HepG2 (cell line): ENCODE data around the gene ZNF652. TPM values are rescaled to one million over a fixed set of nuclear protein-coding genes. Genes with fewer than 3 reads are reported as not detected.

ENCODE experiments used
- NRL ChIP-seq: sonication (generic); formaldehyde crosslinking; IDR thresholded peaks from 2 replicates; pipeline ENCODE4 v1.5.0; 2020; ENCODE audit warnings: missing genetic modification reagents, mild to moderate bottlenecking, moderate library complexity, borderline replicate concordance
- ZNF136 ChIP-seq: sonication (generic); formaldehyde crosslinking; IDR thresholded peaks from 2 replicates; pipeline ENCODE4 v1.8.1; 2022; ENCODE audit warnings: low read depth, mild to moderate bottlenecking, moderate library complexity, missing genetic modification reagents
- ZNF333 ChIP-seq: sonication (generic); formaldehyde crosslinking; IDR thresholded peaks from 2 replicates; pipeline ENCODE4 v1.4.0; 2020; ENCODE audit warnings: mild to moderate bottlenecking, missing genetic modification reagents, borderline replicate concordance
- ZNF563 ChIP-seq: sonication (generic); formaldehyde crosslinking; IDR thresholded peaks from 2 replicates; pipeline ENCODE4 v1.8.0; 2022; ENCODE audit warnings: mild to moderate bottlenecking, moderate library complexity, missing genetic modification reagents
- ZNF629 ChIP-seq: sonication (generic); formaldehyde crosslinking; conservative IDR thresholded peaks from 2 replicates; pipeline ENCODE4 v1.5.0; 2020; ENCODE audit warnings: missing genetic modification reagents
- ZNF713 ChIP-seq: sonication (generic); formaldehyde crosslinking; IDR thresholded peaks from 2 replicates; pipeline ENCODE4 v1.4.0; 2020; ENCODE audit warnings: mild to moderate bottlenecking, missing genetic modification reagents
- polyA plus RNA-seq, 8 experiments: library from polyadenylated mRNA; depleted of rRNA in 3 of 8; stranded (reverse) in 7 of 8; unstranded in 1 of 8; fragments of >200 nt; fragmentation: Illumina TruSeq in 4 of 8; extraction: Trizol in 4 of 8; gene quantifications; 2 replicates each; pipeline versions ENCODE4 v1.2.1 to v1.2.3, GENCODE V29; 2011 to 2016; ENCODE audit warnings: low read depth in 4 of 8, missing spikeins in 1 of 8, mixed read lengths in 1 of 8; ENCODE audit not compliant: insufficient read depth in 1 of 8
- total RNA-seq, 5 experiments: library from RNA; depleted of rRNA; stranded (reverse); fragments of >200 nt; fragmentation: Illumina TruSeq; extraction: Trizol; gene quantifications; 2 replicates each; pipeline ENCODE4 v1.2.3, GENCODE V29; 2016; ENCODE audit warnings: low read depth in 1 of 5
- TF ChIP-seq, protein P1 (sequence below): sonication (generic); formaldehyde crosslinking; IDR thresholded peaks from 2 replicates; pipeline ENCODE4 v1.4.0; 2020; ENCODE audit warnings: missing genetic modification reagents
- TF ChIP-seq, protein P2 (sequence below): sonication (generic); formaldehyde crosslinking; IDR thresholded peaks from 2 replicates; pipeline ENCODE4 v1.8.0; 2022; ENCODE audit warnings: mild to moderate bottlenecking, missing genetic modification reagents, moderate library complexity
- TF ChIP-seq, protein P3 (sequence below): IDR thresholded peaks from 2 replicates; pipeline ENCODE4 v1.6.1; 2016; ENCODE audit warnings: low read depth, control low read depth
- TF ChIP-seq, protein P4 (sequence below): sonication (generic); formaldehyde crosslinking; IDR thresholded peaks from 2 replicates; pipeline ENCODE4 v1.4.0; 2020; ENCODE audit warnings: mild to moderate bottlenecking, missing genetic modification reagents
- TF ChIP-seq, protein P5 (sequence below): sonication (generic); formaldehyde crosslinking; IDR thresholded peaks from 2 replicates; pipeline ENCODE4 v1.4.0; 2020; ENCODE audit warnings: missing genetic modification reagents
- TF ChIP-seq, protein P6 (sequence below): sonication (generic); formaldehyde crosslinking; IDR thresholded peaks from 2 replicates; pipeline ENCODE4 v1.4.0; 2020; ENCODE audit warnings: missing genetic modification reagents, borderline replicate concordance
- TF ChIP-seq, protein P7 (sequence below): sonication (generic); formaldehyde crosslinking; IDR thresholded peaks from 2 replicates; pipeline ENCODE4 v1.8.0; 2023; ENCODE audit warnings: mild to moderate bottlenecking, missing genetic modification reagents
- TF ChIP-seq, protein P8 (sequence below): sonication (generic); formaldehyde crosslinking; IDR thresholded peaks from 2 replicates; pipeline ENCODE4 v1.4.0; 2020; ENCODE audit warnings: mild to moderate bottlenecking, missing genetic modification reagents

ZNF652 gene
- total and polyA plus RNA-seq, 2 of the 13 experiments (the other 11 are each of a cell fraction or from before 2014, with no cell fraction given), result 16.2 to 30.2 TPM

DNA sequence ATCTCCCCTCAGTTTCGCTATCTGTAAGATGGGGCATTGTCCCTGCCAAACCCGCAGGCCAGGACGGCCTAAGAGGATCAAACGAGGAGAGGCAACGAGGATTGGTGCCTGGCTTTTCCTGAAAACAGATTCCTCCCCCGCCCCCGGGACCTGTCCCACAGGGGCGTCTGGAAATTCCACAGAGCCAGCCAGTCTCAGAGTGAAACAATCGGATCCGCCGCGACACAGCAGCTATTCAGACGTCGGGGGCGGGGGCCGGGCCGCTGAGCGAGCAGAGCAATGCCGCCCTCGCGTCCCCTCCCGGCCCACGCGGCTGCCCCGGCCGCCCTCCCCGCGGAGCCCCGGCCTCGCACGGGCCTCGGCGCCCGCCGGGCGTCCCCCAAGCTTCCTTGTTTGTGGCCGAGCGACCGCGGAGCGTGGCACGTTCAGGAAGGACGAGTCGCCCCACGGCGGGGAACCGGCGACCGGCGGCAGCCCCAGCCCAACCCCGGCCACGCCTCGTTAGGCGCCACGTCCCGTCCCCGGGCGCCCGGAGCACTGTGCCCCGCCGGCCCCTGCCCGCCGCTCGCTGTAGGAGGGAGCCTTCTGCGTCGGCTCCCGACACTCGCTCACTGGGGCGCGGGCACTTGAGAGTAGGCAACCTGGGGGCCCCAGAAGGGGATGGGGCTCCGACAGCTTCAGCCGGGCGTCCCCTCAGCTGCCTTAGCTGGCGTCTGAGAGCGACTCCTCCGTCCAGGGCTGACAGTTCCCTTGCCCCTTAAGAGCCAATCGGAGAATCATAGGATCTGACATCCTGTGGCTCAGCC is 101.8 kb downstream of the ZNF652 start (continued):
- TF ChIP-seq, protein P1, sequence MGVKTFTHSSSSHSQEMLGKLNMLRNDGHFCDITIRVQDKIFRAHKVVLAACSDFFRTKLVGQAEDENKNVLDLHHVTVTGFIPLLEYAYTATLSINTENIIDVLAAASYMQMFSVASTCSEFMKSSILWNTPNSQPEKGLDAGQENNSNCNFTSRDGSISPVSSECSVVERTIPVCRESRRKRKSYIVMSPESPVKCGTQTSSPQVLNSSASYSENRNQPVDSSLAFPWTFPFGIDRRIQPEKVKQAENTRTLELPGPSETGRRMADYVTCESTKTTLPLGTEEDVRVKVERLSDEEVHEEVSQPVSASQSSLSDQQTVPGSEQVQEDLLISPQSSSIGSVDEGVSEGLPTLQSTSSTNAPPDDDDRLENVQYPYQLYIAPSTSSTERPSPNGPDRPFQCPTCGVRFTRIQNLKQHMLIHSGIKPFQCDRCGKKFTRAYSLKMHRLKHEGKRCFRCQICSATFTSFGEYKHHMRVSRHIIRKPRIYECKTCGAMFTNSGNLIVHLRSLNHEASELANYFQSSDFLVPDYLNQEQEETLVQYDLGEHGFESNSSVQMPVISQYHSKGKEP (CRISPR knock-in tag), result no peak
- TF ChIP-seq, protein P2, sequence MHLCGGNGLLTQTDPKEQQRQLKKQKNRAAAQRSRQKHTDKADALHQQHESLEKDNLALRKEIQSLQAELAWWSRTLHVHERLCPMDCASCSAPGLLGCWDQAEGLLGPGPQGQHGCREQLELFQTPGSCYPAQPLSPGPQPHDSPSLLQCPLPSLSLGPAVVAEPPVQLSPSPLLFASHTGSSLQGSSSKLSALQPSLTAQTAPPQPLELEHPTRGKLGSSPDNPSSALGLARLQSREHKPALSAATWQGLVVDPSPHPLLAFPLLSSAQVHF (CRISPR knock-in tag), result no peak
- TF ChIP-seq ZNF629 (CRISPR knock-in tag) (peak; percentile 98), NRL (CRISPR knock-in tag) (peak; percentile 8; the same call in 1 of the 2 replicates), ZNF136 (CRISPR knock-in tag) (no peak), ZNF563 (CRISPR knock-in tag) (0 out of 2 replicates have a peak, but pooled peaks have one; percentile 24), ZNF333 (CRISPR knock-in tag) (no peak), ZNF713 (no peak)
- TF ChIP-seq, protein P3, sequence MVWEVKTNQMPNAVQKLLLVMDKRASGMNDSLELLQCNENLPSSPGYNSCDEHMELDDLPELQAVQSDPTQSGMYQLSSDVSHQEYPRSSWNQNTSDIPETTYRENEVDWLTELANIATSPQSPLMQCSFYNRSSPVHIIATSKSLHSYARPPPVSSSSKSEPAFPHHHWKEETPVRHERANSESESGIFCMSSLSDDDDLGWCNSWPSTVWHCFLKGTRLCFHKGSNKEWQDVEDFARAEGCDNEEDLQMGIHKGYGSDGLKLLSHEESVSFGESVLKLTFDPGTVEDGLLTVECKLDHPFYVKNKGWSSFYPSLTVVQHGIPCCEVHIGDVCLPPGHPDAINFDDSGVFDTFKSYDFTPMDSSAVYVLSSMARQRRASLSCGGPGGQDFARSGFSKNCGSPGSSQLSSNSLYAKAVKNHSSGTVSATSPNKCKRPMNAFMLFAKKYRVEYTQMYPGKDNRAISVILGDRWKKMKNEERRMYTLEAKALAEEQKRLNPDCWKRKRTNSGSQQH (CRISPR knock-in tag), result 0 out of 2 replicates have a peak, but pooled peaks have one; percentile 41
- TF ChIP-seq, protein P4, sequence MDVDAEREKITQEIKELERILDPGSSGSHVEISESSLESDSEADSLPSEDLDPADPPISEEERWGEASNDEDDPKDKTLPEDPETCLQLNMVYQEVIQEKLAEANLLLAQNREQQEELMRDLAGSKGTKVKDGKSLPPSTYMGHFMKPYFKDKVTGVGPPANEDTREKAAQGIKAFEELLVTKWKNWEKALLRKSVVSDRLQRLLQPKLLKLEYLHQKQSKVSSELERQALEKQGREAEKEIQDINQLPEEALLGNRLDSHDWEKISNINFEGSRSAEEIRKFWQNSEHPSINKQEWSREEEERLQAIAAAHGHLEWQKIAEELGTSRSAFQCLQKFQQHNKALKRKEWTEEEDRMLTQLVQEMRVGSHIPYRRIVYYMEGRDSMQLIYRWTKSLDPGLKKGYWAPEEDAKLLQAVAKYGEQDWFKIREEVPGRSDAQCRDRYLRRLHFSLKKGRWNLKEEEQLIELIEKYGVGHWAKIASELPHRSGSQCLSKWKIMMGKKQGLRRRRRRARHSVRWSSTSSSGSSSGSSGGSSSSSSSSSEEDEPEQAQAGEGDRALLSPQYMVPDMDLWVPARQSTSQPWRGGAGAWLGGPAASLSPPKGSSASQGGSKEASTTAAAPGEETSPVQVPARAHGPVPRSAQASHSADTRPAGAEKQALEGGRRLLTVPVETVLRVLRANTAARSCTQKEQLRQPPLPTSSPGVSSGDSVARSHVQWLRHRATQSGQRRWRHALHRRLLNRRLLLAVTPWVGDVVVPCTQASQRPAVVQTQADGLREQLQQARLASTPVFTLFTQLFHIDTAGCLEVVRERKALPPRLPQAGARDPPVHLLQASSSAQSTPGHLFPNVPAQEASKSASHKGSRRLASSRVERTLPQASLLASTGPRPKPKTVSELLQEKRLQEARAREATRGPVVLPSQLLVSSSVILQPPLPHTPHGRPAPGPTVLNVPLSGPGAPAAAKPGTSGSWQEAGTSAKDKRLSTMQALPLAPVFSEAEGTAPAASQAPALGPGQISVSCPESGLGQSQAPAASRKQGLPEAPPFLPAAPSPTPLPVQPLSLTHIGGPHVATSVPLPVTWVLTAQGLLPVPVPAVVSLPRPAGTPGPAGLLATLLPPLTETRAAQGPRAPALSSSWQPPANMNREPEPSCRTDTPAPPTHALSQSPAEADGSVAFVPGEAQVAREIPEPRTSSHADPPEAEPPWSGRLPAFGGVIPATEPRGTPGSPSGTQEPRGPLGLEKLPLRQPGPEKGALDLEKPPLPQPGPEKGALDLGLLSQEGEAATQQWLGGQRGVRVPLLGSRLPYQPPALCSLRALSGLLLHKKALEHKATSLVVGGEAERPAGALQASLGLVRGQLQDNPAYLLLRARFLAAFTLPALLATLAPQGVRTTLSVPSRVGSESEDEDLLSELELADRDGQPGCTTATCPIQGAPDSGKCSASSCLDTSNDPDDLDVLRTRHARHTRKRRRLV (CRISPR knock-in tag), result no peak
- TF ChIP-seq, protein P5, sequence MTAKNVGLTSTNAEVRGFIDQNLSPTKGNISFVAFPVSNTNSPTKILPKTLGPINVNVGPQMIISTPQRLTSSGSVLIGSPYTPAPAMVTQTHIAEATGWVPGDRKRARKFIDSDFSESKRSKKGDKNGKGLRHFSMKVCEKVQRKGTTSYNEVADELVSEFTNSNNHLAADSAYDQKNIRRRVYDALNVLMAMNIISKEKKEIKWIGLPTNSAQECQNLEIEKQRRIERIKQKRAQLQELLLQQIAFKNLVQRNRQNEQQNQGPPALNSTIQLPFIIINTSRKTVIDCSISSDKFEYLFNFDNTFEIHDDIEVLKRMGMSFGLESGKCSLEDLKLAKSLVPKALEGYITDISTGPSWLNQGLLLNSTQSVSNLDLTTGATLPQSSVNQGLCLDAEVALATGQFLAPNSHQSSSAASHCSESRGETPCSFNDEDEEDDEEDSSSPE (CRISPR knock-in tag), result 0 out of 2 replicates have a peak, but pooled peaks have one; percentile 25
- TF ChIP-seq, protein P6, sequence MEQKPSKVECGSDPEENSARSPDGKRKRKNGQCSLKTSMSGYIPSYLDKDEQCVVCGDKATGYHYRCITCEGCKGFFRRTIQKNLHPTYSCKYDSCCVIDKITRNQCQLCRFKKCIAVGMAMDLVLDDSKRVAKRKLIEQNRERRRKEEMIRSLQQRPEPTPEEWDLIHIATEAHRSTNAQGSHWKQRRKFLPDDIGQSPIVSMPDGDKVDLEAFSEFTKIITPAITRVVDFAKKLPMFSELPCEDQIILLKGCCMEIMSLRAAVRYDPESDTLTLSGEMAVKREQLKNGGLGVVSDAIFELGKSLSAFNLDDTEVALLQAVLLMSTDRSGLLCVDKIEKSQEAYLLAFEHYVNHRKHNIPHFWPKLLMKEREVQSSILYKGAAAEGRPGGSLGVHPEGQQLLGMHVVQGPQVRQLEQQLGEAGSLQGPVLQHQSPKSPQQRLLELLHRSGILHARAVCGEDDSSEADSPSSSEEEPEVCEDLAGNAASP (CRISPR knock-in tag), result no peak
- TF ChIP-seq, protein P7, sequence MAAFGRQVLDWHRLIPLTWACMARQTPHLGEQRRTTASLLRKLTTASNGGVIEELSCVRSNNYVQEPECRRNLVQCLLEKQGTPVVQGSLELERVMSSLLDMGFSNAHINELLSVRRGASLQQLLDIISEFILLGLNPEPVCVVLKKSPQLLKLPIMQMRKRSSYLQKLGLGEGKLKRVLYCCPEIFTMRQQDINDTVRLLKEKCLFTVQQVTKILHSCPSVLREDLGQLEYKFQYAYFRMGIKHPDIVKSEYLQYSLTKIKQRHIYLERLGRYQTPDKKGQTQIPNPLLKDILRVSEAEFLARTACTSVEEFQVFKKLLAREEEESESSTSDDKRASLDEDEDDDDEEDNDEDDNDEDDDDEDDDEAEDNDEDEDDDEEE (CRISPR knock-in tag), result 0 out of 2 replicates have a peak, but pooled peaks have one; percentile 28
- TF ChIP-seq, protein P8, sequence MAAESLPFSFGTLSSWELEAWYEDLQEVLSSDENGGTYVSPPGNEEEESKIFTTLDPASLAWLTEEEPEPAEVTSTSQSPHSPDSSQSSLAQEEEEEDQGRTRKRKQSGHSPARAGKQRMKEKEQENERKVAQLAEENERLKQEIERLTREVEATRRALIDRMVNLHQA (CRISPR knock-in tag), result no peak
